Sigmoid colon (tissue), 4 donors: ENCODE measurements around the gene IL17RB.

Experiments
- EP300 ChIP-seq, 4 donors: sonication (generic); formaldehyde crosslinking; IDR thresholded peaks; one replicate each; pipeline ENCODE4 v1.6.1; 2017; ENCODE audit warnings: antibody characterized with exemption in 4 of 4
- POLR2A ChIP-seq, 2 donors: fragments of 450-650 bp; IDR thresholded peaks; one replicate each; pipeline ENCODE4 v1.6.1; 2016; ENCODE audit warnings: antibody characterized with exemption in 2 of 2, mild to moderate bottlenecking in 2 of 2, moderate library complexity in 2 of 2
- TF ChIP-seq, protein P1 (sequence below), 4 experiments: fragments of 450-650 bp in 3 of 4; fragments of 200-600 bp in 1 of 4; IDR thresholded peaks; one replicate each; pipeline ENCODE4 v1.5.1; 2016 to 2019; ENCODE audit warnings: antibody characterized with exemption in 4 of 4, mild to moderate bottlenecking in 3 of 4, moderate library complexity in 2 of 4

DNA sequence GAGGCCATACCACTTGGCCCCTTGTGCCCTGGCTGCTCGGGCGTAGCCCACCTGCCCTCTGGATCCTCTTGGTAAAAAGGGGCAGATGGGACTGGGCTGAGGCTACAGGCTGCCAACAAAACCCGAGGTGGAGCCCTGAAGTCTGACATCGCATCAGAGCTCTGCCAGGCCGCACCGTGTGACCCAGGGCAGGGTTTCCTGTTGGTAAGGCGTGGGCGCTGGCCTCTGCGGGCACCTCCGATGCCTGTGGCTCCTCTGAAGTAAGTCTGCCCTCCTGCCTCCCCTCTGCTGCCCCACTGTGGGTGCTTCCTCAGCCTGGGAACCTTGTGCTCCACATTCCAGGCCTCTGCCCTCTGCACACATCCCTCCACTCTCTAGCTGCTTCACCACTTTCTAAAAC lies 9.0 kb upstream of the IL17RB start:
- TF ChIP-seq, protein P1, sequence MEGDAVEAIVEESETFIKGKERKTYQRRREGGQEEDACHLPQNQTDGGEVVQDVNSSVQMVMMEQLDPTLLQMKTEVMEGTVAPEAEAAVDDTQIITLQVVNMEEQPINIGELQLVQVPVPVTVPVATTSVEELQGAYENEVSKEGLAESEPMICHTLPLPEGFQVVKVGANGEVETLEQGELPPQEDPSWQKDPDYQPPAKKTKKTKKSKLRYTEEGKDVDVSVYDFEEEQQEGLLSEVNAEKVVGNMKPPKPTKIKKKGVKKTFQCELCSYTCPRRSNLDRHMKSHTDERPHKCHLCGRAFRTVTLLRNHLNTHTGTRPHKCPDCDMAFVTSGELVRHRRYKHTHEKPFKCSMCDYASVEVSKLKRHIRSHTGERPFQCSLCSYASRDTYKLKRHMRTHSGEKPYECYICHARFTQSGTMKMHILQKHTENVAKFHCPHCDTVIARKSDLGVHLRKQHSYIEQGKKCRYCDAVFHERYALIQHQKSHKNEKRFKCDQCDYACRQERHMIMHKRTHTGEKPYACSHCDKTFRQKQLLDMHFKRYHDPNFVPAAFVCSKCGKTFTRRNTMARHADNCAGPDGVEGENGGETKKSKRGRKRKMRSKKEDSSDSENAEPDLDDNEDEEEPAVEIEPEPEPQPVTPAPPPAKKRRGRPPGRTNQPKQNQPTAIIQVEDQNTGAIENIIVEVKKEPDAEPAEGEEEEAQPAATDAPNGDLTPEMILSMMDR (IDR thresholded peaks at IDR 0.05): no peak
- TF ChIP-seq POLR2A (IDR thresholded peaks at IDR 0.05) (no peak), EP300 (IDR thresholded peaks at IDR 0.05) (no peak)
